Activated CD4-positive, CD25-positive, alpha-beta regulatory T cell (primary cell): ENCODE data around the gene TRIM65.
"Not testable (repeated sequence)": the region's sequence is repeated elsewhere in the genome, so short reads cannot be mapped to it uniquely, and the experiment has no call there.

Experiments used
- DNase-seq, 4 experiments: peaks; one replicate each; lab custom pipeline; 2025; lab: John Stamatoyannopoulos, UW

The TRIM65 gene

DNA sequence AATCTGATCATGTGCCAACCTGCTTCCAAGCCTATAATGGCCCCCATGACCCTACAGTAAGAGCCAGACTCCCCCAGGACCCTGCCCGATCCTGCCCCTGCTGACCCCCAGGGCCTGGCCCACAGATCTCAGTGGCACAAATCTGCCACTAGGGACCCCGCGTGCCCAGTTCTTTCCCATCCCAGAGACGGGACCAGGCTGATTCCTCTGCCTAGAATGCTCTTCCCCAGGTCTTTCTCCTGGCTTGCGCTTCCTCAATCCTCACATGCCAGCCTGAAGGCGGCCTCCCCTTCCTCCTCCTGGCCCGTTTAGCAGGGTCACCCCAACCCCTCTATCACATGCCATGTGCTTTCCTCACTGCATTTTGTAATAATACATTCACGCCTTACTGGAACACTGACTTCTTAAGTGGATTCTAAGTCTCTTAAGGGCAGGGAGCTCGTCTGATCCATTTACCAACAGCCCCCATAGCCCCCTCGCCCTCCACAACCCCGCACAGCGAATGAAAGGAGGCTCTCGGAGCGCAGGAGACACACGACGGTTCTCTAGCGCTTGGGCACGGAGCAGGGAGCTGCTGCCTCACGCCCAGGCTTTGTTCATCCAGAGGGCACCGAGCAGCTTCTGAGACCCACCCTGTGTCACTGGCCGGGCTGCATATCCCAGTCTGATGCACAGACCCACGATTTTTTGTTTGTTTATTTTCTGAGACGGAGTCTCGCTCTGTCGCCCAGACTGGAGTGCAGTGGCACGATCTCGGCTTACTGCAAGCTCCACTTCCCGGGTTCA is 1.2 kb downstream of the TRIM65 start:
- DNase-seq, result no peak

- no peak for DNase-seq
Measured at GRCh38 chr17:75894049-75894733, 2.6 kb downstream of the TRIM65 start.

GRCh38 chr17:75893305-75894048 is 3.3 kb downstream of the TRIM65 start:
- no peak for DNase-seq

DNA sequence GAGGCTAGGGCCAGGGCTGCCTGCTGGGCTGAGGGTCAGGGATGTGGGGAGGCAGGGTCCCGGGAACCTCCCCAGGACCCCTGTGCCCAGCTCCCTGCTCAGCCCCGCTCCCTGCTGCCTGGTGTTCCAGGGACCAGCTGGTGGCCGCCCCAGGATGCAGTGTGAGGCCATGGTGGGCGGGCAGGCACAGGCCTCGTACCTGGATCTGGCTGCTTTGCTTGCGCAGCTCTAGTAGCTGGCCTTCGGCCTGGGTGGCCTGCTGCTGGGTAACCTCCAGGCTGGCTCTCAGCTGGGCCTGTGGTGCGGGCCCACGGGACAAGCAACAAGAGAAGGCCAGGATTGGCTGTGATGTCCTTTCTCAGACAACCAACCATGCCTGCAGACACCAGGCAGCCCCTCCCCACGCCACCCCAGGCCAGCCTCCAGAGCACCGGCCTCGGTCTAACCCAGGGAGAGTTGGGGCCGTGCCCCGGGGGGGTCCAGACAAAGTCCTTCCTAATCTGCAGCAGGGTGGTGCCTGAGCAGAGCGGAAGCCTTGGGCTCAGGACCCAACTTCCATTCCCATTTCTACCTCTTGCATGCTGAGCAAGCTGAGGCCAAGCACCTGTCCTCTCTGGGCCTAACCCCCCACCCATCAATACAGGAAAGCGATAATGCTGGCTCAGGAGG is 4.1 kb downstream of the TRIM65 start:
- DNase-seq, result no peak

GRCh38 chr17:75891605-75892555 is 4.9 kb downstream of the TRIM65 start:
- DNase-seq, result no peak

- DNase-seq, result no peak
Measured at GRCh38 chr17:75891022-75891604, 5.6 kb downstream of the TRIM65 start.

- no peak for DNase-seq
Measured at GRCh38 chr17:75889454-75889853, 7.3 kb downstream of the TRIM65 start.

GRCh38 chr17:75888484-75888883 is 8.3 kb downstream of the TRIM65 start:
- no peak for DNase-seq

- DNase-seq, result not testable (repeated sequence)
Measured at GRCh38 chr17:75885860-75886259, 10.9 kb downstream of the TRIM65 start.

DNA sequence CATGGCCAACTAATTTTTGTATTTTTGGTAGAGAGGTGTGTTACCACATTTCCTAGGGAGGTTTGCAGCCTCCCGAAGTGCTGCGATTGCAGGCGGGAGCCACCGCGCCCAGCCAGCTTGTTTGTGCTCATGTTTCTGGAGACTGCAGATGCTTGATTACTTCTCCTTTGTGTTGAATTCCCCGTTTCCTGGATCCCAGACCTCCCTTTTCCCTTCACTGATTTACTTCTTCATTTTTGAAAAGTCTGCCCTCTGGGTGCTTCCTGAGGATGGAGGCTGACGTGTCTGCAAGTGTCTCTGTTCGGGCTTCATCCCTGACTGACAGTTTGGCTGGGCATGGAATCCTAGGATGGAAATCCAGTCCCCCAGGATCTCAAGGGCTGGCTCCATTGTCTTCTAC is 11.3 kb downstream of the TRIM65 start:
- DNase-seq, result no peak

- DNase-seq, result no peak
Measured at GRCh38 chr17:75881678-75882454, 14.9 kb downstream of the TRIM65 start.

DNA sequence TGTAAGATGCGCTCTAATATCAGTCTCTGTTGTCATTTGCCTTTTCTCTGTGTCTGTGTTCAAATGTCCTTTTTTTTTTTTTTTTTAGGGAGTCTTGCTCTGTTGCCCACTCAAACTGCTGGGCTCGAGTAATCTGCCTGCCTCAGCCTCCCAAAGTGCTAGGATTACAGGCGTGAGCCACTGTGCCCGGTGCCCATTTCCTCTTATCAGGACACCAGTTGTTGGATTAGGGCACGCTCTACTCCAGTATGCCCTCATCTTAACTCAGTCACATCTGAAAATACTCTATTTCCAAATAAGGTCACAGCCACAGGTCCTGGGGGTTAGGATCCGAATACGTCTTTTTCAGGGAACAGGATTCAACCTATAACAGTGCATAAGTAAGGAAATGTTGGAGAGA is 16.5 kb downstream of the TRIM65 start:
- DNase-seq, result no peak

GRCh38 chr17:75878174-75878998 is 18.4 kb downstream of the TRIM65 start, which contains the start of gene TRIM47:
Gene TRIM47 (minus strand): TSS chr17:75878581. CDS start chr17:75878548, 33 bp downstream.
- DNase-seq, result no peak

GRCh38 chr17:75877752-75878173 is 19.0 kb downstream of the TRIM65 start:
- peak; percentile 48 to 67 (median 54) for DNase-seq

GRCh38 chr17:75876938-75877751 is 19.6 kb downstream of the TRIM65 start:
- DNase-seq, result no peak

GRCh38 chr17:75876190-75876937 is 20.4 kb downstream of the TRIM65 start:
- DNase-seq, result peak in 2 of 4 experiments; percentile 63 to 69

- no peak for DNase-seq
Measured at GRCh38 chr17:75875940-75876189, 20.9 kb downstream of the TRIM65 start.
